IMR-90 (cell line): ENCODE measurements around the gene CARD14. TPM values are rescaled to one million over a fixed set of nuclear protein-coding genes. Genes with fewer than 3 reads are reported as not detected.
A peak's percentile ranks its signal among the peaks of the same experiment; 100 is the strongest.

Experiments
- ATAC-seq: fragments of 200-7000 bp; cut with Tn5 transposase; 2 replicates; pipeline ENCODE4 v1.9.1; 2020; ENCODE audit warnings: low read depth, mild to moderate bottlenecking, moderate library complexity
- BruUV-seq: library from RNA; stranded (reverse); fragments of 400-500 nt; replicated peaks from 2 replicates; lab custom pipeline; 2021; lab: Mats Ljungman, UMichigan
- CTCF ChIA-PET: fragments of 300-600 bp; formaldehyde crosslinking; extraction: SDS; loops from one replicate; lab custom pipeline; 2021; ENCODE audit warnings: antibody characterized with exemption; lab: Yijun Ruan, JAX
- POLR2A ChIA-PET: fragments of 300-600 bp; sonication (Branson Sonifier 250); formaldehyde crosslinking; loops from one replicate; lab custom pipeline; 2022; ENCODE audit warnings: antibody characterized with exemption; ENCODE audit not compliant: unreplicated experiment; lab: Charles Lee
- DNase-seq: peaks from one replicate; pipeline ENCODE4 v3.0.0; 2013
- H2AFZ ChIP-seq: replicated peaks from 2 replicates; pipeline ENCODE3; 2013; ENCODE audit warnings: low read length, mild to moderate bottlenecking; ENCODE audit not compliant: poor library complexity
- H2AK5ac ChIP-seq: 2 replicates; pipeline ENCODE4 v1.6.1; 2013; ENCODE audit warnings: low read depth, low read length, inconsistent platforms
- H2AK9ac ChIP-seq: replicated peaks from 2 replicates; pipeline ENCODE3; 2013; ENCODE audit warnings: mild to moderate bottlenecking, low read depth, low read length, moderate library complexity; ENCODE audit not compliant: poor library complexity
- H2BK120ac ChIP-seq: 2 replicates; pipeline ENCODE4 v1.6.1; 2013; ENCODE audit warnings: low read depth, low read length, inconsistent platforms
- H2BK15ac ChIP-seq: 3 replicates; pipeline ENCODE4 v1.6.1; 2013; ENCODE audit warnings: low read depth, low read length, inconsistent platforms
- H2BK20ac ChIP-seq: 2 replicates; pipeline ENCODE4 v1.6.1; 2013; ENCODE audit warnings: low read depth, mild to moderate bottlenecking, inconsistent platforms, low read length, moderate library complexity
- H2BK5ac ChIP-seq: 2 replicates; pipeline ENCODE4 v1.6.1; 2013; ENCODE audit warnings: mild to moderate bottlenecking, low read depth, low read length, inconsistent platforms; ENCODE audit not compliant: poor library complexity, severe bottlenecking
- H3K14ac ChIP-seq: replicated peaks from 2 replicates; pipeline ENCODE4 v1.6.1; 2013; ENCODE audit warnings: low read depth, low read length, inconsistent platforms
- H3K18ac ChIP-seq: 2 replicates; pipeline ENCODE4 v1.6.1; 2013; ENCODE audit warnings: low read depth, low read length, control low read depth
- H3K23ac ChIP-seq: 2 replicates; pipeline ENCODE4 v1.6.1; 2013; ENCODE audit warnings: low read depth, low read length, inconsistent platforms
- H3K27ac ChIP-seq: 2 replicates; pipeline ENCODE4 v1.5.1; 2013; ENCODE audit warnings: mild to moderate bottlenecking, control low read depth, low read length; ENCODE audit not compliant: insufficient read depth
- H3K27me3 ChIP-seq: 2 replicates; pipeline ENCODE4 v1.6.1; 2013; ENCODE audit warnings: low read length; ENCODE audit not compliant: control insufficient read depth, insufficient read depth
- H3K36me3 ChIP-seq: 2 replicates; pipeline ENCODE4 v1.6.1; 2013; ENCODE audit warnings: low read length, mixed read lengths; ENCODE audit not compliant: control insufficient read depth, insufficient read depth
- H3K4ac ChIP-seq: 2 replicates; pipeline ENCODE4 v1.6.1; 2013; ENCODE audit warnings: low read depth, low read length, inconsistent platforms
- H3K4me1 ChIP-seq: 2 replicates; pipeline ENCODE4 v1.6.1; 2013; ENCODE audit warnings: low read length, mixed read lengths; ENCODE audit not compliant: control insufficient read depth, insufficient read depth
- H3K4me2 ChIP-seq: 2 replicates; pipeline ENCODE4 v1.6.1; 2013; ENCODE audit warnings: low read depth, mild to moderate bottlenecking, control low read depth, low read length, moderate library complexity
- H3K4me3 ChIP-seq: 2 replicates; pipeline ENCODE4 v1.5.1; 2013; ENCODE audit warnings: low read depth, mild to moderate bottlenecking, control low read depth, low read length, moderate library complexity; ENCODE audit not compliant: insufficient read depth
- H3K56ac ChIP-seq: 2 replicates; pipeline ENCODE4 v1.6.1; 2013; ENCODE audit warnings: low read length, inconsistent platforms; ENCODE audit not compliant: insufficient read depth; ENCODE audit errors: extremely low read depth
- H3K79me1 ChIP-seq, 2 experiments: 2 replicates each; pipeline ENCODE4 v1.6.1; 2013; ENCODE audit warnings: low read length in 2 of 2, inconsistent platforms in 1 of 2, low read depth in 1 of 2
- H3K9ac ChIP-seq: 2 replicates; pipeline ENCODE4 v1.6.1; 2013; ENCODE audit warnings: low read depth, low read length, control low read depth
- H3K9me1 ChIP-seq: 2 replicates; pipeline ENCODE4 v1.6.1; 2013; ENCODE audit warnings: low read length, inconsistent platforms; ENCODE audit not compliant: insufficient read depth
- H3K9me3 ChIP-seq: 2 replicates; pipeline ENCODE4 v1.6.1; 2013; ENCODE audit warnings: low read length; ENCODE audit not compliant: control insufficient read depth, insufficient read depth
- H4K20me1 ChIP-seq: 2 replicates; pipeline ENCODE4 v1.6.1; 2013; ENCODE audit warnings: low read length, inconsistent platforms; ENCODE audit not compliant: insufficient read depth
- H4K5ac ChIP-seq: 2 replicates; pipeline ENCODE4 v1.6.1; 2013; ENCODE audit warnings: mild to moderate bottlenecking, low read depth, low read length, control low read depth
- H4K8ac ChIP-seq, 2 experiments: 2 replicates each; pipeline ENCODE4 v1.6.1; 2013; ENCODE audit warnings: low read depth in 2 of 2, low read length in 2 of 2, control low read depth in 1 of 2, inconsistent platforms in 1 of 2
- H4K91ac ChIP-seq: 2 replicates; pipeline ENCODE4 v1.6.1; 2013; ENCODE audit warnings: low read depth, low read length, inconsistent platforms; ENCODE audit not compliant: insufficient read depth
- BHLHE40 ChIP-seq: fragments of 150-350 bp; IDR thresholded peaks from 2 replicates; pipeline ENCODE4 v1.6.1; 2016; ENCODE audit warnings: mild to moderate bottlenecking, low read depth, low read length
- CHD1 ChIP-seq: IDR thresholded peaks from 2 replicates; pipeline ENCODE4 v1.6.1; 2012; ENCODE audit warnings: low read depth, low read length, improper control_type of control experiment
- MAZ ChIP-seq: IDR thresholded peaks from 2 replicates; pipeline ENCODE4 v1.6.1; 2012; ENCODE audit warnings: low read depth, mild to moderate bottlenecking, low read length, improper control_type of control experiment, moderate library complexity, borderline replicate concordance
- MXI1 ChIP-seq: IDR thresholded peaks from 2 replicates; pipeline ENCODE4 v1.6.1; 2012; ENCODE audit warnings: low read depth, mild to moderate bottlenecking, low read length, moderate library complexity, borderline replicate concordance
- RCOR1 ChIP-seq: IDR thresholded peaks from 2 replicates; pipeline ENCODE4 v1.6.1; 2012; ENCODE audit warnings: mild to moderate bottlenecking, low read length, improper control_type of control experiment; ENCODE audit not compliant: insufficient replicate concordance
- SMC3 ChIP-seq: fragments of 150-350 bp; IDR thresholded peaks from 2 replicates; pipeline ENCODE4 v1.6.1; 2016; ENCODE audit warnings: low read depth, mild to moderate bottlenecking, antibody characterized with exemption, low read length, moderate library complexity
- WGBS, 2 experiments: methylation state at CpG; one replicate each; pipeline versions ENCODE4 v1.1.5 to v1.1.7; 2013; ENCODE audit warnings: missing lambda C conversion rate in 2 of 2; ENCODE audit not compliant: insufficient read length in 1 of 2; ENCODE audit errors: extremely low coverage in 2 of 2; 5-methylcytosine and 5-hydroxymethylcytosine counted together
- dilution Hi-C: fragments of 300-500 bp; cut with HindIII; formaldehyde crosslinking; loops from one replicate; pipeline ENCODE4 v1.14.3; 2018; ENCODE audit warnings: low sequenced_read_pairs; ENCODE audit not compliant: unreplicated experiment
- in situ Hi-C: fragments of 300-500 bp; cut with MboI; formaldehyde crosslinking; loops from 3 replicates; pipeline ENCODE4 v1.14.3; 2019; ENCODE audit warnings: low sequenced_read_pairs, inconsistent platforms, mixed read lengths
- intact Hi-C: fragments of 100-400 bp; cut with micrococcal nuclease; formaldehyde crosslinking; loops from 2 replicates; pipeline ENCODE4 v1.10.0; 2022
- polyA plus RNA-seq, 3 experiments: library from polyadenylated mRNA; depleted of rRNA; stranded (reverse); fragments of >200 nt; gene quantifications; 2 replicates each; pipeline ENCODE4 v1.2.3, GENCODE V29; 2012; ENCODE audit warnings: low replicate concordance in 1 of 3
- total RNA-seq: library from RNA; depleted of rRNA; stranded (reverse); fragments of >200 nt; gene quantifications from 2 replicates; pipeline ENCODE4 v1.2.3, GENCODE V29; 2012
- TF ChIP-seq, protein P1 (sequence below): fragments of 150-350 bp; IDR thresholded peaks from 2 replicates; pipeline ENCODE4 v1.6.1; 2016; ENCODE audit warnings: low read depth, mild to moderate bottlenecking, low read length, moderate library complexity, borderline replicate concordance
- TF ChIP-seq, protein P2 (sequence below): conservative IDR thresholded peaks from 2 replicates; pipeline ENCODE4 v1.5.1; 2012; ENCODE audit warnings: mild to moderate bottlenecking, low read depth, low read length, improper control_type of control experiment

The CARD14 gene
- total and polyA plus RNA-seq, 2 of the 4 experiments (the other 2 are of a cell fraction) = not detected

DNA sequence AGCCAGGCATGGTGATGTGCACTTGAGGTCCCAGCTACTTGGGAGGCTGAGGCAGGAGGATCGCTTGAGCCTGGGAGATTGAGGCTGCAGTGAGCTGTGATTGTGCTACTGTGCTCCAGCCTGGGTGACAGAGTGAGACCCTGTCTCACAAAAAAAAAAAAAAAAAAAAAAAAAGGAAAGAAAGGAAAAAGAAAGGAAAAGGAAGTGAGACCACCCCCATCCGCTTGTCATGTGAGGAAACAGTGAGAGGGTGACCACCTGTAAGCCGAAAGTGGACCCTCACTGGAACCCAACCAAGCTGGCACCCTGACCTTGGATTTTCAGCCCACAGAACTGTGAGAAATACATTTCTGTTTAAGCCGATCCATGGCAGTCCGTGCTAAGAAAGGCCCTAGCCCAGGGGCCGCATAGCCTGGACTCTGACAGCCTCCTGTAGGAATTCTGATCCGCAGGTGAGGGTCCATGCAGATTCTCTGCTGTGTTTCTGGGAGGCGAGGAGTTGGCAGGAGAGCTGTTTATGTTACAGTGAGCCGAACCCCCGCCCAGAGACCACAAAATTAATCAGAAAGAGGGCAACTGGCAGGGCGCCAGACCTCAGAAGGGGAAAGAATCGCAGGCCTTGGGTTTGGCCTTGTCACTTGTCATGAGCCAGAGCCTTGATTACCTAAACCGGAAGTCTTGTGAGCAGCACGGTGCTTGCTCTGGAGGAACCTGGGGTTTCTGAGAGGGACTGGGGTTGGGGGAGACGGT, 49.4 kb downstream of the CARD14 start:
- Histone ChIP-seq H4K91ac (peak overlapping the region; percentile 2; the same call in 1 of the 2 replicates), H3K27ac (peak overlapping the region; percentile 67), H3K9ac (peak overlapping the region; percentile 78), H2AFZ (peak overlapping the region; percentile 95), H3K4me3 (peak overlapping the region; percentile 67), H3K9me1 (peaks cover 28% of the 10 kb centered on the region), H3K56ac (peak overlapping the region; percentile 34; the same call in 1 of the 2 replicates), H2AK9ac (peak overlapping the region; percentile 97), H3K9me3 (no peaks in the 10 kb centered on the region), H3K27me3 (no peaks in the 10 kb centered on the region), H4K5ac (peak overlapping the region; percentile 16; the same call in 1 of the 2 replicates), H4K8ac (peak overlapping the region in 1 of 2 experiments; percentile 37; a peak in 1 of 4 replicates), H2BK120ac (no peak overlapping the region), H2BK15ac (no peak overlapping the region), H3K4me2 (peak overlapping the region; percentile 83), H3K36me3 (peaks cover 40% of the 10 kb centered on the region), H3K4ac (peak overlapping the region; percentile 70), H2AK5ac (peak overlapping the region; percentile 76; the same call in 1 of the 2 replicates), H3K18ac (no peak overlapping the region; the same call in 1 of the 2 replicates), H2BK20ac (no peak overlapping the region), H3K4me1 (peaks cover 6% of the 10 kb centered on the region; the same call in 1 of the 2 replicates), H3K23ac (peak overlapping the region; percentile 39; the same call in 1 of the 2 replicates), H3K79me1 (peaks cover 22 to 64% of the 10 kb centered on the region in 2 experiments), H4K20me1 (peaks cover 31% of the 10 kb centered on the region), H3K14ac (peak overlapping the region; percentile 71; the same call in 1 of the 2 replicates), H2BK5ac (no peak overlapping the region)
- in situ Hi-C loops (no loop called here), dilution Hi-C loops (no loop called here), intact Hi-C loops (loop anchor here (1.0 kb wide), 2 partner anchors 72 to 137 kb away; partner anchors contain the start of gene EIF4A3)
- ChIA-PET POLR2A (no interaction called here), CTCF (interaction anchor here (0.6 kb wide), 1 partner anchor 118 kb away, joined by 3 read pairs; the partner anchor contains the start of gene GAA)
- TF ChIP-seq BHLHE40 (peak; percentile 86), SMC3 (no peak), RCOR1 (no peak), MAZ (peak; percentile 72), CHD1 (no peak), MXI1 (peak; percentile 37; the same call in 1 of the 2 replicates)
- TF ChIP-seq, protein P1, sequence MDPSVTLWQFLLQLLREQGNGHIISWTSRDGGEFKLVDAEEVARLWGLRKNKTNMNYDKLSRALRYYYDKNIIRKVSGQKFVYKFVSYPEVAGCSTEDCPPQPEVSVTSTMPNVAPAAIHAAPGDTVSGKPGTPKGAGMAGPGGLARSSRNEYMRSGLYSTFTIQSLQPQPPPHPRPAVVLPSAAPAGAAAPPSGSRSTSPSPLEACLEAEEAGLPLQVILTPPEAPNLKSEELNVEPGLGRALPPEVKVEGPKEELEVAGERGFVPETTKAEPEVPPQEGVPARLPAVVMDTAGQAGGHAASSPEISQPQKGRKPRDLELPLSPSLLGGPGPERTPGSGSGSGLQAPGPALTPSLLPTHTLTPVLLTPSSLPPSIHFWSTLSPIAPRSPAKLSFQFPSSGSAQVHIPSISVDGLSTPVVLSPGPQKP = no peak
- TF ChIP-seq, protein P2, sequence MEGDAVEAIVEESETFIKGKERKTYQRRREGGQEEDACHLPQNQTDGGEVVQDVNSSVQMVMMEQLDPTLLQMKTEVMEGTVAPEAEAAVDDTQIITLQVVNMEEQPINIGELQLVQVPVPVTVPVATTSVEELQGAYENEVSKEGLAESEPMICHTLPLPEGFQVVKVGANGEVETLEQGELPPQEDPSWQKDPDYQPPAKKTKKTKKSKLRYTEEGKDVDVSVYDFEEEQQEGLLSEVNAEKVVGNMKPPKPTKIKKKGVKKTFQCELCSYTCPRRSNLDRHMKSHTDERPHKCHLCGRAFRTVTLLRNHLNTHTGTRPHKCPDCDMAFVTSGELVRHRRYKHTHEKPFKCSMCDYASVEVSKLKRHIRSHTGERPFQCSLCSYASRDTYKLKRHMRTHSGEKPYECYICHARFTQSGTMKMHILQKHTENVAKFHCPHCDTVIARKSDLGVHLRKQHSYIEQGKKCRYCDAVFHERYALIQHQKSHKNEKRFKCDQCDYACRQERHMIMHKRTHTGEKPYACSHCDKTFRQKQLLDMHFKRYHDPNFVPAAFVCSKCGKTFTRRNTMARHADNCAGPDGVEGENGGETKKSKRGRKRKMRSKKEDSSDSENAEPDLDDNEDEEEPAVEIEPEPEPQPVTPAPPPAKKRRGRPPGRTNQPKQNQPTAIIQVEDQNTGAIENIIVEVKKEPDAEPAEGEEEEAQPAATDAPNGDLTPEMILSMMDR = no peak
- BruUV-seq = no TSS peak
- peak; percentile 18 for ATAC-seq
- WGBS, 2 experiments = 5% methylated on average over 4 of the region's 15 CpGs; no CpG with 5 or more reads in 1 of the 2 experiments
- peak; percentile 80 for DNase-seq
